H1 (cell line): Measurements from ENCODE around the gene SEC22C. TPM values are rescaled to one million over a fixed set of nuclear protein-coding genes. Genes with fewer than 3 reads are reported as not detected.

Source experiments
- CBX8 ChIP-seq: fragments of 300-800, 300-1000 bp; sonication (generic); IDR thresholded peaks from 2 replicates; pipeline ENCODE4 v1.7.1; 2016; ENCODE audit warnings: low read depth, low read length, borderline replicate concordance
- CTBP2 ChIP-seq: IDR thresholded peaks from 2 replicates; pipeline ENCODE4 v1.7.0; 2011; ENCODE audit warnings: borderline replicate concordance, mild to moderate bottlenecking, moderate library complexity, mixed read lengths, low read length; ENCODE audit not compliant: insufficient read depth, insufficient read length
- EZH2 ChIP-seq: fragments of 200-600 bp; sonication (generic); IDR thresholded peaks from 2 replicates; pipeline ENCODE4 v1.7.1; 2012; ENCODE audit warnings: low read depth, mild to moderate bottlenecking, moderate library complexity, low read length, inconsistent platforms; ENCODE audit not compliant: severe bottlenecking
- KDM4A ChIP-seq: IDR thresholded peaks from one replicate; pipeline ENCODE4 v1.7.1; 2012; ENCODE audit warnings: low read depth, mild to moderate bottlenecking, moderate library complexity, low read length, inconsistent platforms; ENCODE audit not compliant: severe bottlenecking
- SIRT6 ChIP-seq: IDR thresholded peaks from one replicate; pipeline ENCODE4 v1.7.1; 2012; ENCODE audit warnings: low read length, inconsistent platforms
- USF2 ChIP-seq: IDR thresholded peaks from 2 replicates; pipeline ENCODE4 v1.6.1; 2011; ENCODE audit warnings: low read length, improper control_type of control experiment
- polyA plus RNA-seq, 7 experiments: library from polyadenylated mRNA; depleted of rRNA in 3 of 7; stranded (reverse) in 5 of 7; unstranded in 2 of 7; fragments of >200 nt in 5 of 7; fragments of 200-250 nt in 2 of 7; gene quantifications; 1 replicate in 5 of 7; 2 replicates in 1 of 7; 4 replicates in 1 of 7; pipeline versions ENCODE4 v1.2.1 to v1.2.3, GENCODE V29; 2011 to 2013; ENCODE audit warnings: missing spikeins in 2 of 7, mixed read lengths in 2 of 7
- total RNA-seq: library from RNA; stranded (reverse); fragmentation: NEBNext Ultra II Directional; extraction: Animal tissue kit (Norgen Biotek cat#: 25700); gene quantifications from 2 replicates; pipeline ENCODE4 v1.2.1, GENCODE V29; 2021
- TF ChIP-seq, protein P1 (sequence below): IDR thresholded peaks from 2 replicates; pipeline ENCODE4 v1.6.1; 2012; ENCODE audit warnings: low read length, inconsistent platforms

SEC22C gene
- total and polyA plus RNA-seq, 2 of the 8 experiments (the other 6 are each of a cell fraction or from before 2014, with no cell fraction given) = 23.4 to 38.3 TPM

DNA sequence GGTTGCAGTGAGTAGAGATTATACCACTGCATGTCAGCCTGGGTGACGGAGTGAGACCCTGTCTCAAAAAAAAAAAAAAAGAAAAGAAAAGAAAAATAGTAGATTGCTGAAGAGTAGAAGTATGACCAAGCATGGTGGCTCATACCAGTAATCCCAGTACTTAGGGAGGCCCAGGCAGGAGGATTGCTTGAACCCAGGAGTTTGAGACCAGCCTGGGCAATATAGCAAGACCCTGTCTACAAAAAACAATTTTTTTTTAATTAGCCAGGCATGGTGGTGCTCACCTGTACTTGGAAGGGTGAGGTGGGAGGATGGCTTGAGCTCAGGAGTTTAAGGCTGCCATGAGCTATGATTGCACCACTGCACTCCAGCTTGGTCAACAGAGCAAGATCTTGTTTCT, 21.2 kb upstream of the SEC22C start (continued):
- TF ChIP-seq, protein P1, sequence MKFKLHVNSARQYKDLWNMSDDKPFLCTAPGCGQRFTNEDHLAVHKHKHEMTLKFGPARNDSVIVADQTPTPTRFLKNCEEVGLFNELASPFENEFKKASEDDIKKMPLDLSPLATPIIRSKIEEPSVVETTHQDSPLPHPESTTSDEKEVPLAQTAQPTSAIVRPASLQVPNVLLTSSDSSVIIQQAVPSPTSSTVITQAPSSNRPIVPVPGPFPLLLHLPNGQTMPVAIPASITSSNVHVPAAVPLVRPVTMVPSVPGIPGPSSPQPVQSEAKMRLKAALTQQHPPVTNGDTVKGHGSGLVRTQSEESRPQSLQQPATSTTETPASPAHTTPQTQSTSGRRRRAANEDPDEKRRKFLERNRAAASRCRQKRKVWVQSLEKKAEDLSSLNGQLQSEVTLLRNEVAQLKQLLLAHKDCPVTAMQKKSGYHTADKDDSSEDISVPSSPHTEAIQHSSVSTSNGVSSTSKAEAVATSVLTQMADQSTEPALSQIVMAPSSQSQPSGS = no peak
- TF ChIP-seq CBX8 (no peak), KDM4A (no peak), CTBP2 (no peak), EZH2 (no peak), SIRT6 (no peak), USF2 (no peak)
- TF ChIP-seq, all 59 proteins: peak for 0
